Mesodermal cell (in vitro differentiated cells): Measurements from ENCODE around the gene ARMC10.
"Not testable (repeated sequence)": the region's sequence is repeated elsewhere in the genome, so short reads cannot be mapped to it uniquely, and the experiment has no call there.

ENCODE experiments used
- H3K27ac ChIP-seq: 2 replicates; pipeline ENCODE4 v1.7.0; 2013; ENCODE audit warnings: mild to moderate bottlenecking, low read depth, low read length, moderate library complexity; ENCODE audit not compliant: severe bottlenecking
- H3K36me3 ChIP-seq: 2 replicates; pipeline ENCODE4 v1.7.1; 2013; ENCODE audit warnings: mild to moderate bottlenecking, low read length, moderate library complexity; ENCODE audit not compliant: control insufficient read depth, insufficient read depth
- H3K4me1 ChIP-seq: one replicate; pipeline ENCODE4 v1.7.1; 2013; ENCODE audit warnings: mild to moderate bottlenecking, low read length; ENCODE audit not compliant: insufficient read depth, control insufficient read depth, poor library complexity, severe bottlenecking
- H3K4me3 ChIP-seq: 2 replicates; pipeline ENCODE4 v1.7.0; 2013; ENCODE audit warnings: low read length, control low read depth, mild to moderate bottlenecking; ENCODE audit not compliant: insufficient read depth, poor library complexity, severe bottlenecking; ENCODE audit errors: extremely low read depth
- H3K9me3 ChIP-seq: 2 replicates; pipeline ENCODE4 v1.7.1; 2013; ENCODE audit warnings: mild to moderate bottlenecking, low read length, moderate library complexity; ENCODE audit not compliant: control insufficient read depth
- WGBS, 2 experiments: methylation state at CpG; one replicate each; pipeline ENCODE4 v1.1.5; 2013; ENCODE audit warnings: missing lambda C conversion rate in 2 of 2; ENCODE audit not compliant: insufficient coverage in 2 of 2; 5-methylcytosine and 5-hydroxymethylcytosine counted together

Gene ARMC10

GRCh38 chr7:103140685-103141084 lies 65.7 kb downstream of the ARMC10 start:
- H3K27ac ChIP-seq, result no peak overlapping the region
- WGBS, 2 experiments, result 94 to 100% methylated on average over 2 of the region's 2 CpGs
- H3K4me1 ChIP-seq, result no peaks in the 10 kb centered on the region
- no peaks in the 10 kb centered on the region for H3K9me3 ChIP-seq
- H3K4me3 ChIP-seq, result no peak overlapping the region
- no peaks in the 10 kb centered on the region for H3K36me3 ChIP-seq

GRCh38 chr7:103141753-103142404 lies 66.9 kb downstream of the ARMC10 start:
- Histone ChIP-seq H3K36me3 (no peaks in the 10 kb centered on the region), H3K27ac (no peak overlapping the region), H3K9me3 (no peaks in the 10 kb centered on the region), H3K4me1 (no peaks in the 10 kb centered on the region), H3K4me3 (no peak overlapping the region)
- WGBS, 2 experiments, result 91 to 99% methylated on average over 5 to 6 of the region's 8 CpGs

- H3K4me1 ChIP-seq, result no peaks in the 10 kb centered on the region
These were observed 67.6 kb downstream of the ARMC10 start for GRCh38 chr7:103142494-103142893.

GRCh38 chr7:103143868-103144267 lies 68.9 kb downstream of the ARMC10 start:
- Histone ChIP-seq H3K36me3 (no peaks in the 10 kb centered on the region), H3K4me1 (no peaks in the 10 kb centered on the region), H3K9me3 (no peaks in the 10 kb centered on the region), H3K27ac (no peak overlapping the region), H3K4me3 (no peak overlapping the region)
- WGBS, 2 experiments, result no CpG with 5 or more reads among the region's 1 CpG

More at GRCh38 chr7:103142494-103142893, 67.6 kb downstream of the ARMC10 start:
- Histone ChIP-seq H3K27ac (no peak overlapping the region), H3K36me3 (no peaks in the 10 kb centered on the region), H3K4me3 (no peak overlapping the region), H3K9me3 (no peaks in the 10 kb centered on the region)
- WGBS, 2 experiments, result 91% methylated on average over 1 of the region's 1 CpG; no CpG with 5 or more reads in 1 of the 2 experiments

GRCh38 chr7:103144754-103145153 lies 69.8 kb downstream of the ARMC10 start:
- not testable (repeated sequence) for H3K4me1 ChIP-seq, H3K27ac ChIP-seq, H3K36me3 ChIP-seq, H3K4me3 ChIP-seq, H3K9me3 ChIP-seq
- 90 to 100% methylated on average over 1 to 2 of the region's 2 CpGs for WGBS, 2 experiments

GRCh38 chr7:103148131-103148993 lies 73.4 kb downstream of the ARMC10 start:
- WGBS, 2 experiments, result 2 to 9% methylated on average over 6 to 7 of the region's 13 CpGs
- Histone ChIP-seq H3K9me3 (no peaks in the 10 kb centered on the region), H3K4me1 (no peaks in the 10 kb centered on the region)

More at GRCh38 chr7:103148131-103148993, 73.4 kb downstream of the ARMC10 start:
- no peaks in the 10 kb centered on the region for H3K36me3 ChIP-seq
- H3K27ac ChIP-seq, result peak overlapping the region; percentile 93
- peak overlapping the region; percentile 50 for H3K4me3 ChIP-seq
